HG03025 (cell line): ENCODE measurements around the gene ARMC2.
"Not testable (repeated sequence)": the region's sequence is repeated elsewhere in the genome, so short reads cannot be mapped to it uniquely, and the experiment has no call there.

Source experiments
- ATAC-seq: cut with Tn5 transposase; IDR thresholded peaks from one replicate; pipeline ENCODE4 v1.9.1; 2021; ENCODE audit warnings: mild to moderate bottlenecking, moderate library complexity; ENCODE audit not compliant: unreplicated experiment, low FRiP score

Gene ARMC2, protein sequence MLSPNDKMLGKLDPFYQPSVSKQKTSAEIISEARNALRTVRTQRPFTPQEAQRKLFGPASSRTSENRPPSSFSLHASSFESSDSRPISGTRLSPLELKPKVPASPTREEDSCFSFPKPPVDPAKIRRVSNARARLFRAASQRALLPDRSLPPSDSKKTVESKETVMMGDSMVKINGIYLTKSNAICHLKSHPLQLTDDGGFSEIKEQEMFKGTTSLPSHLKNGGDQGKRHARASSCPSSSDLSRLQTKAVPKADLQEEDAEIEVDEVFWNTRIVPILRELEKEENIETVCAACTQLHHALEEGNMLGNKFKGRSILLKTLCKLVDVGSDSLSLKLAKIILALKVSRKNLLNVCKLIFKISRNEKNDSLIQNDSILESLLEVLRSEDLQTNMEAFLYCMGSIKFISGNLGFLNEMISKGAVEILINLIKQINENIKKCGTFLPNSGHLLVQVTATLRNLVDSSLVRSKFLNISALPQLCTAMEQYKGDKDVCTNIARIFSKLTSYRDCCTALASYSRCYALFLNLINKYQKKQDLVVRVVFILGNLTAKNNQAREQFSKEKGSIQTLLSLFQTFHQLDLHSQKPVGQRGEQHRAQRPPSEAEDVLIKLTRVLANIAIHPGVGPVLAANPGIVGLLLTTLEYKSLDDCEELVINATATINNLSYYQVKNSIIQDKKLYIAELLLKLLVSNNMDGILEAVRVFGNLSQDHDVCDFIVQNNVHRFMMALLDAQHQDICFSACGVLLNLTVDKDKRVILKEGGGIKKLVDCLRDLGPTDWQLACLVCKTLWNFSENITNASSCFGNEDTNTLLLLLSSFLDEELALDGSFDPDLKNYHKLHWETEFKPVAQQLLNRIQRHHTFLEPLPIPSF

GRCh38 chr6:108848116-108848868, at the start of gene ARMC2:
Gene ARMC2 (plus strand): TSS chr6:108848422. CDS start chr6:108854268, 5,846 bp downstream.
- peak; percentile 92 for ATAC-seq

GRCh38 chr6:108798670-108799353, 49.4 kb upstream of the ARMC2 start:
- ATAC-seq, result no peak

DNA sequence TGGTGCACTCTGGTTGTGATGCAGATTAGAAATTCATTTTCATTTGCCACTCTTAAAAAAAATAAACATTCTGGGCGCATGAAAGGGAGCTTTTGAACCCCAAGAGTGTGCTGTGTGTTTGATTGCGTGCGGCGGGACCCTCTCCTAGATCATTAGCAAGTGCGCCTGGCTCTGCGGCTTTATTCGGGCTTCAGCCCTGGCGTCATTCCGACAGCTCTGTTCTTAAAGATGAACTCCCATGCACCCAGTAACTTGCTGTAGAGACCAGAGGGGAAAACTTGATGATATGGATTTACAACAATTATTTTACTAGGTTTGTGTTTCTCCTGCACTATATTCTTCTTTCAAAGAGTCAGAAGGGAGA, 48.9 kb upstream of the ARMC2 start:
- no peak for ATAC-seq

GRCh38 chr6:108799791-108800190, 48.4 kb upstream of the ARMC2 start:
- ATAC-seq, result no peak

DNA sequence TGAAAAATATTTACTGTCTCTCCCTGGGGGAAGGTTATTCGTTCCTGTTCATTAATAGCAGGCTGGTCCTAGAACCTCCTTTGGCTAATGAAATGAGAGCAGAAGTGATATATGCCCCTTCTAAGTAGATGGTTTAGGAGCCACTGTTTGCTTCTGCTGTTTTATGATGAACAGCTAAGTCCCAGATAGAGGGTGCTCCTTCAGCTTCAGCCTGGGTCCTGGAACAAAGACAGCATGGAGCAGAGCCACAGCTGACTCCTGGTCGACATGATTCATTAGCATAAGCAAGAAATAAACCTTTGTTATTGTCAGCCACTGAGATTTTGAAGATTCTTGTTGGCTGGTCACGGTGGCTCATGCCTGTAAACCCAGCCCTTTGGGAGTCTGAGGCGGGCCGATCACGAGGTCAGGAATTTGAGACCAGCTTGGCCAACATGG, 47.8 kb upstream of the ARMC2 start:
- no peak for ATAC-seq

DNA sequence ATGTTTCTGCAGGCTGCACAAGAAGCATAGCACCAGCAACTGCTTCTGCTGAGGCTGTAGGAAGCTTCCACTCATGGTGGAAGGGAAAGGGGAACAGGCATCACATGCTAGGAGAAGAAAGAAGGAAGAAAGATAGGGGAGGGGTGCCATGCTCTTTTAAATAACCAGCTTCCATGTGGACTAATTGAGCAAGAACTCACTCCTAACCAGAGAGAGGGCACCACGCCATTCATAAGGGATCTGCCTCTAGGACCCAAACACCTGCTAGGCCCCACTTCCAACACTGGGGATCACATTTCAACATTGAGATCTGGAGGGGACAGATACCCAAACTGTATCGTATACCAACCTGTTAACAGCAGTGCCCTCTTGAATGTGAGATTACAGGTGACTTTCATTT, 46.9 kb upstream of the ARMC2 start:
- no peak for ATAC-seq

GRCh38 chr6:108803982-108804490, 44.2 kb upstream of the ARMC2 start:
- no peak for ATAC-seq

GRCh38 chr6:108804956-108805355, 43.3 kb upstream of the ARMC2 start:
- ATAC-seq, result no peak

DNA sequence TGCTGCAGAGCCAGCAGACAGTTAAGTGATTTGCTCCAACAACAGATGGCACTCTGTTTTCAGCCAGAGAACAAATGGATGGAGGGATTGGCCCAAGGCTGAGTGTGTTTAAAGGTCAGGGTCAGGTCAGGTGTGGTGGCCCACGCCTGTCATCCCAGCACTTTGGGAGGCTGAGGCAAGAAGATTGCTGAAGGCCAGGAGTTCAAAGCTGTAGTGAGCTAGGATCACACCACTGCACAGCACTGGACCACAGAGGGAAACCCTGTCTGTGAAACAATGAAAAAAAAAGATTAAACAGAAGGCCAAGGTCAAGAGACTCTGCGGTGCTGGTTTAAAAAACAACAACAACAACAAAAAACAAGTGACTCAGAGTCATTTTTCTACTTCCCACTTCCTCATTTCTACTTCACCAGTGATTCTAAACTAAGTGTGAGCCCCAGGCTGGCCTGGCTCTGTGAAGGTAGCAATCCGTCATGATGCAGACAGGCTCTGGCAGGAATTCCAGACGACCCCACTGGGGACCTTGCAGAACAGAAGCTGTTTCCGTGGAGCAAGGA, 42.5 kb upstream of the ARMC2 start:
- peak; percentile 81 for ATAC-seq

- ATAC-seq, result peak; percentile 21
These were observed 42.1 kb upstream of the ARMC2 start for GRCh38 chr6:108806171-108806570.

DNA sequence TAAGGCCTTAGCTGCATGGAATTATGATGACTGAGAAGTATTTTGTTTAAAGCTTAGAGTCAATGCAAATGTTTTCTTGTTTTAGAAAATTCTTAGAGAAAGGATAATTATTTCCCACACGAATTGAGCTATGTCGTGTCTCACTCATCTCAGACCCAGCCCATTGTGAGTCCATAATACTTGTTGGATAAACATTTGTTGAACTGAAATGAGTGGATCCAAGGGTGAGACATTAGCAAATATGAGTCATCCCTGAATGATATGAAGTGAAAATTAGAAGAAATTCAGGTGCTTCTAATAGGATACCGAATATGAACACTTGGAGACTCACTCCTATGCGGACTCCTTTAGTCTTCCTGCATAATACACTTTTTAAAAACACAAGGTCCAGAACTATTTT, 41.6 kb upstream of the ARMC2 start:
- no peak for ATAC-seq

DNA sequence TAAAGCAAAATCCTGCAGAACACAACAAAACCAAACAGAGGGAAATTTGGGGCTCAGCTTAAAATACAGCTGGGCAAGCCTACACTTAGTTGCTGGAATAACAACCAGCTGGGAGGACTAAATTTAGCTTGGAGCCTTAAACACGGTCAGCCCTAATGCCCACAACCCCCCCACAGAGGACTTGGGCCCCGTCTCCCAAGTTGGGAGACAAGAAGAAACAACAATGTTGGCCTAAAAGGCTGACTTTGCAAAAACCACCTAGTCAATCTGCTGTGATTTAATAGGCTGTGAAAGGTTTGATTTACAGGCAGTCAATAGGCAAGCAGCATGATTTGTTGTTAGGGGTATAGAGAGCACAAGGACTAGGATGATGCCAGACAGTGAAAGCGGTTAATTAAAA, 40.3 kb upstream of the ARMC2 start:
- no peak for ATAC-seq

DNA sequence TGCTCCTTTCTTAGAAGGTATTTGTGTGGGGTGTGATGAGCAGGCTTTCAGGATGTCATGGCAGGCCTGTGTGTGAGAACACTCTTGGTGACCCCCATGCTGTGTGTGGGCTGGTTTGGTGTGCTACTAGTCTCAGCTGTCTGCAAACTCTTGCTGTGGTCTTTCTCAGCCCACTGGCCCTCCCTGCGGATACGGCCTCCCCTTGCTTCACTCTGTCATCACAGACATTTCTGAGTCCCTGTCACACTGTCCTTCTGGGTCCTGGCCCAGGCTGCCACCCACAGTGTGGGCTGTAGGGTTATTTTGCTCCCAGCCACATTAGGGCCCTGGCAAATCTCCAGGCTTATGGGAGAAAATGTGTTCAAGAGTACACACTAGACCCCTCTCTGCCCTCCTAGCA, 39.0 kb upstream of the ARMC2 start:
- no peak for ATAC-seq

DNA sequence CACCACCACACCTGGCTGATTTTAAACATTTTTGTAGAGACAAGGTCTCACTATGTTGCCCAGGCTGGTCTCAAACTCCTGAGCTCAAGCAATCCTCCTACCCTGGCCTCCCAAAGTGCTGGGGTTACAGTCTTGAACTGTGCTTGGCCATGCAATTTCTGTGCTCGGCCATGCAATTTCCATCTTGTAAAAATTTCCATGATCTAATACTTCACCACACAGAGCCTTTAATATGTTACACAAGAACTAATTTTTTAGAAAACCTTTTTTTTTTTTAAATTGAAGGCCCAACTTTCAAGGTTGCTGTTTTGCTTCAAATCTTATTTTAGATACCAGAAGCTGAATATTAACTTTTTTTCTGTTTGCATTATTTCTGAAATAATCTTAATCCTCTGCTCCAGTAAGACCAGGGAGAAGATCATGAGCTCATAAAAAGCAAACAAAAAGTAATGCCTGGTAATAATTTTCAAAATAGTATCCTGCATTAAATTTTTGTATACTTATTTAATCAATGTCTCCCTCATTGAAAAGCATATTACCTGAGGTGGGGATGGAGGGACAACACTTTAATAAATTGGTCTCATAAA, 38.1 kb upstream of the ARMC2 start:
- no peak for ATAC-seq

DNA sequence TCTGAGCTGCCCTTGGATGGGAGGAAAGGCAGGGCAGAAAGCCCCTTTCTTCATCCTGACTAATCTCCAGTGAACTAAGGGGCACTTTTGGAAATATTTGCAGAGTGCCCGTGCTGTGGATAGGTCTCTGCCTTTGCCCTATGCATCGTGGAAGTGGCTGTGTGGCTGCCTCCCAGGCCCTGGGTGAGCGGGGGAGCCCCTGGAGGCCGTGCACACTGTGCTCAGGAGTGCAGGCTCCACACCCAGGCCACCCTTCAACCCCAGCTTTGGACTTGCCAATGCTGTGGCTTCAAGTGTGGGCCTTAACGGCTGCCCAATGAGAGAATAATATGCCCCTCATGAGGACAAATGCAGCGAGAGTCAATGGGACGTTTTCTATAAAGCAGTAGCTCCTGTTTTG, 36.7 kb upstream of the ARMC2 start:
- ATAC-seq, result no peak

- ATAC-seq, result not testable (repeated sequence)
These were observed 35.0 kb upstream of the ARMC2 start for GRCh38 chr6:108813218-108813617.

- not testable (repeated sequence) for ATAC-seq
These were observed 30.9 kb upstream of the ARMC2 start for GRCh38 chr6:108817276-108817675.

DNA sequence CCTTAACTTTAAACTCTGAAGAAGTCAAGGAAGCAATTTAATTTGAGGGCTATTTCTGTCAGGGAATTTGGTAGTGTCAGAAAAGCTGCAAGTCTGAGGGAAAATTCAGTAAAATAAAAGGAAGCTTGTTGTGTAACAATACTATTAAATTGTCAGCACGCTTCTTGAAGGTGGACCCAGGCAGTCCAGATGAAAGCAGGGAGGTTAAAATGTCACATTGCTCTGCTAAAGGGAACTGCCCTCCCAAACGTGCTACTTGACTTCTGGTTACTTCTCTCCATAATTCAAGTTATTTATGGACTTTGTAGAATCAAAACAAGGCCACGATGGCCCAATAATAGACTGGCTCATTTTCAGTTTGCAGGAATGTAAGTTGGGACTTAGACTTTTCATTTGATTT, 28.2 kb upstream of the ARMC2 start:
- no peak for ATAC-seq

- ATAC-seq, result no peak
These were observed 25.8 kb upstream of the ARMC2 start for GRCh38 chr6:108822401-108822800.
